ENCODE measurements around the gene HSPA9. TPM values are rescaled to one million over a fixed set of nuclear protein-coding genes. Genes with fewer than 3 reads are reported as not detected.

The HSPA9 gene
- total and polyA plus RNA-seq, 7 donors = 289 to 718 (median 483) TPM

DNA sequence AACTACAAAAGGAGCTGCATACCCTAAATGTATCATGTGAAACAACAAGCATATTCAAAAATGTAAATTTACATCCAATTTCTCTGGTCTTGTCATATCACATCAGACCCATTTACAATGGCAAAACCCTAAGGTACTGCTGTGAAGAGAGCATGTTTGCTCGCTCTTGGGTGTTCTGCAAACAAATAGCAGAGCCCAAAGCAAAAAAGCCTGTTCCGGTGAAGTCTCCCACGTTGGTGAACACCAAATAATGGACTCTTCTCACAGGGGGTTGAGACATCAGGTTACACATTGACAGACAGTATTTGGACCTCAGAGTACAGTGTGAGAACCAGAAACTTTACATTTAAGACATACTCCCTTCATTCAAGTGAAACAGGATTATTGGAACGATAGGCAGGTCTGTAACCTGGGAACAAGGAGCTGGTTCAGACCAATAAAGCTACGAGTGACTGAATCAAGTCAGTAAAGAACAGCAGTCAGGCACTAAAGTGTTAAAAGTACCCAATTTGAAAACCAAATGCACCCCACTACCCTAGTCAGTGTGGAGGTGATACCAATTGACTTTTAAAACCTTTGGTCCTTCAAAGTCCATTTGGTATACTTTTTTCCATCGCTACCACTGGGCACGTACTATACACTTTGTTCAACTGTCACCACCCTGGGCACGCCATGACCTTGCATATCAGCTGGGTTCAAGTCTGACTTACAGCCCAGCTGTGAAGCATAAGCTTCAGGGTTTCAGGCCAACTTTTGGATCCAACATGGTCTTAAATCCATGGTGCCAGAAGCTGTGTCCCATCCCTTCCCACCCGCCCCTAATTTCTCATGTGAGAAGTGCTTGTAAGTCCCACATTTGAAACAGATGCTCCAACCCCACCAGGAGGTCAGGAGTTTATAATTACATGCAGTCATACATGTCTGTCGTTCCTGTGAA, 68.6 kb downstream of the HSPA9 start:
- Histone ChIP-seq H3K4me1 (peaks cover 8% of the 10 kb centered on the region), H3K27ac (no peak overlapping the region), H3K4me3 (no peak overlapping the region), H3K36me3 (ENCODE audit: insufficient read depth in 1 of 2, low read depth in 1 of 2) (peaks cover 2 to 59% of the 10 kb centered on the region in 2 donors), H3K9me3 (no peaks in the 10 kb centered on the region), H3K27me3 (ENCODE audit: insufficient read depth in 3 of 3, low read length in 2 of 3) (no peaks in the 10 kb centered on the region)
- TF ChIP-seq, protein P1, sequence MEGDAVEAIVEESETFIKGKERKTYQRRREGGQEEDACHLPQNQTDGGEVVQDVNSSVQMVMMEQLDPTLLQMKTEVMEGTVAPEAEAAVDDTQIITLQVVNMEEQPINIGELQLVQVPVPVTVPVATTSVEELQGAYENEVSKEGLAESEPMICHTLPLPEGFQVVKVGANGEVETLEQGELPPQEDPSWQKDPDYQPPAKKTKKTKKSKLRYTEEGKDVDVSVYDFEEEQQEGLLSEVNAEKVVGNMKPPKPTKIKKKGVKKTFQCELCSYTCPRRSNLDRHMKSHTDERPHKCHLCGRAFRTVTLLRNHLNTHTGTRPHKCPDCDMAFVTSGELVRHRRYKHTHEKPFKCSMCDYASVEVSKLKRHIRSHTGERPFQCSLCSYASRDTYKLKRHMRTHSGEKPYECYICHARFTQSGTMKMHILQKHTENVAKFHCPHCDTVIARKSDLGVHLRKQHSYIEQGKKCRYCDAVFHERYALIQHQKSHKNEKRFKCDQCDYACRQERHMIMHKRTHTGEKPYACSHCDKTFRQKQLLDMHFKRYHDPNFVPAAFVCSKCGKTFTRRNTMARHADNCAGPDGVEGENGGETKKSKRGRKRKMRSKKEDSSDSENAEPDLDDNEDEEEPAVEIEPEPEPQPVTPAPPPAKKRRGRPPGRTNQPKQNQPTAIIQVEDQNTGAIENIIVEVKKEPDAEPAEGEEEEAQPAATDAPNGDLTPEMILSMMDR (IDR thresholded peaks at IDR 0.05) = no peak
- intact Hi-C loops (cut with DNase I) = no loop called here
- 81 to 87% (median 82%) methylated on average over 10 of the region's 10 CpGs for WGBS, 3 donors
- ATAC-seq (no peak), DNase-seq (no peak)

DNA sequence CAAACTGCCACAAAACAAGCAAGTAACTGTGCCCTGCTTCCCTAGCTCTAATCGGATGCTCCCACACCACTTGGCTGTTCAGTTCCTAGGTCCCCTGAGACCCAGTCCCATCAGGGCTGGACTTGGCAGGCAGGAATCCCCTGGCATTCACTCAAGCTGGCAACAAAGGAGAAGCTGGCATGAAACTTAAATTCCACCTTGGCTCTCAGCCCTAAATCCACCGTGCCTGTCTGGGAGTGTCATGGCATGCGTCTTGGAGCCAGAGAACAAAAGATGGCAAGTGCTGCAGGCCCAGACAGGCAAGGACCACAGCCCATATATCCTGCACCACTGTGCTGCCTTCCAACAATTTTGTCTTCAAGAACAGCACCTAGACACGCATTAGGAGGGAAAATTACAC, 70.4 kb downstream of the HSPA9 start:
- 17 to 23% (median 17%) methylated on average over 4 of the region's 4 CpGs for WGBS, 3 donors

More for the DNA sequence above, 70.4 kb downstream of the HSPA9 start:
- Histone ChIP-seq H3K27me3 (ENCODE audit: insufficient read depth in 3 of 3, low read length in 2 of 3) (no peaks in the 10 kb centered on the region), H3K4me1 (peaks cover 8% of the 10 kb centered on the region), H3K36me3 (ENCODE audit: insufficient read depth in 1 of 2, low read depth in 1 of 2) (peaks cover 0 to 40% of the 10 kb centered on the region in 2 donors), H3K27ac (peak overlapping the region; percentile 19), H3K9me3 (no peaks in the 10 kb centered on the region), H3K4me3 (no peak overlapping the region)
- intact Hi-C loops (cut with DNase I) = loop anchor here in 1 of 2 donors (5.0 kb wide), 1 partner anchor 37 kb away; the partner anchor contains the start of gene EGR1
- TF ChIP-seq, protein P1 (IDR thresholded peaks at IDR 0.05) = no peak
- ATAC-seq (peak; percentile 30 to 64 (median 60)), DNase-seq (no peak)

Other genes starting within 250 kb of the HSPA9 start
- not detected for gene CDC25C, start 243.6 kb downstream of the HSPA9 start, total RNA-seq
- under 1 TPM in 1 of 3 donors, not detected in 2; 0.12 TPM for gene CDC25C, start 243.6 kb downstream of the HSPA9 start, polyA plus RNA-seq
- gene FAM53C, start 237.1 kb downstream of the HSPA9 start, total RNA-seq = 10 to 100 TPM; 35.9 to 57.6 (median 36.9) TPM
- 10 to 100 TPM; 10.8 to 50.3 (median 23.5) TPM for gene FAM53C, start 237.1 kb downstream of the HSPA9 start, polyA plus RNA-seq
- 10 to 100 TPM; 49.0 to 58.3 (median 54.1) TPM for gene KDM3B, start 222.7 kb downstream of the HSPA9 start, total RNA-seq
- gene KDM3B, start 222.7 kb downstream of the HSPA9 start, polyA plus RNA-seq = 10 to 100 TPM; 11.7 to 52.7 (median 28.9) TPM
- 1 to 10 TPM; 1.3 to 6.6 (median 3.1) TPM for gene REEP2, start 136.3 kb downstream of the HSPA9 start, total RNA-seq
- gene REEP2, start 136.3 kb downstream of the HSPA9 start, polyA plus RNA-seq = 1 to 10 TPM in 2 of 3 donors, under 1 TPM in 1; 0.85 to 3.4 (median 1.5) TPM
- 100 to 1,000 TPM in 2 of 4 donors, 10 to 100 TPM in 1, 1 to 10 TPM in 1; 10.0 to 171 (median 74.8) TPM for gene EGR1, start 109.9 kb downstream of the HSPA9 start, total RNA-seq
- gene EGR1, start 109.9 kb downstream of the HSPA9 start, polyA plus RNA-seq = 100 to 1,000 TPM in 1 of 3 donors, 10 to 100 TPM in 2; 12.0 to 168 (median 14.9) TPM
- gene ETF1, start 32.2 kb downstream of the HSPA9 start, total RNA-seq = 100 to 1,000 TPM in 3 of 4 donors, 10 to 100 TPM in 1; 84.2 to 174 (median 150) TPM
- 100 to 1,000 TPM in 2 of 3 donors, 10 to 100 TPM in 1; 72.3 to 212 (median 157) TPM for gene ETF1, start 32.2 kb downstream of the HSPA9 start, polyA plus RNA-seq
- gene CTNNA1, start 178.0 kb upstream of the HSPA9 start, total RNA-seq = 100 to 1,000 TPM in 3 of 4 donors, 10 to 100 TPM in 1; 99.3 to 162 (median 129) TPM
- gene CTNNA1, start 178.0 kb upstream of the HSPA9 start, polyA plus RNA-seq = 10 to 100 TPM; 58.8 to 74.8 (median 59.7) TPM